GM12875 (cell line): ENCODE measurements around the gene SCAMP2.

Experiments used
- H3K4me3 ChIP-seq: one replicate; pipeline ENCODE4 v1.5.1; 2011; ENCODE audit warnings: low read depth, low read length, control low read depth
- TF ChIP-seq, protein P1 (sequence below): IDR thresholded peaks from 2 replicates; pipeline ENCODE4 v1.5.1; 2011; ENCODE audit warnings: low read depth, mild to moderate bottlenecking, control low read depth, inconsistent platforms, low read length, moderate library complexity, borderline replicate concordance; ENCODE audit not compliant: insufficient read depth

The SCAMP2 gene

DNA sequence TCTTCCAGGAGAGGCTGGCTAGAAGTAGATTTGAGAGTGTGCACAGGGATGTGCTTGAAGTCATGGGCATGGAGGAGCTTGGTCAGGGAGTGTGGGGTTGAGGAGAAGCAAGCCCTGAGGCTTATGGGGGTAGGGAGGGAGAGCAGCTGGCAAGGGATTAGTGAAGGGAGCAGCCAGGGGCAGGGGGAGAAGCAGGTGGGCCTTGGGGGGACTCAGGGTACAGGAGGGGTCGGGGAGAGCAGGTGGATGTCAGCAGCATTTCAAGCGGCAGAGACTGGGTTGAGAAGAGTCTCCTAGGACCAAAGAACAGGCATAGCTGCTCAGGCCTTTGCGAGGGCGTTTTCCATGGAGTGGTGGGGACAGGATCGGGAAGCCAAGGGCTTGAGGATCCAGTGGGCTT is 63.9 kb downstream of the SCAMP2 start:
- TF ChIP-seq, protein P1, sequence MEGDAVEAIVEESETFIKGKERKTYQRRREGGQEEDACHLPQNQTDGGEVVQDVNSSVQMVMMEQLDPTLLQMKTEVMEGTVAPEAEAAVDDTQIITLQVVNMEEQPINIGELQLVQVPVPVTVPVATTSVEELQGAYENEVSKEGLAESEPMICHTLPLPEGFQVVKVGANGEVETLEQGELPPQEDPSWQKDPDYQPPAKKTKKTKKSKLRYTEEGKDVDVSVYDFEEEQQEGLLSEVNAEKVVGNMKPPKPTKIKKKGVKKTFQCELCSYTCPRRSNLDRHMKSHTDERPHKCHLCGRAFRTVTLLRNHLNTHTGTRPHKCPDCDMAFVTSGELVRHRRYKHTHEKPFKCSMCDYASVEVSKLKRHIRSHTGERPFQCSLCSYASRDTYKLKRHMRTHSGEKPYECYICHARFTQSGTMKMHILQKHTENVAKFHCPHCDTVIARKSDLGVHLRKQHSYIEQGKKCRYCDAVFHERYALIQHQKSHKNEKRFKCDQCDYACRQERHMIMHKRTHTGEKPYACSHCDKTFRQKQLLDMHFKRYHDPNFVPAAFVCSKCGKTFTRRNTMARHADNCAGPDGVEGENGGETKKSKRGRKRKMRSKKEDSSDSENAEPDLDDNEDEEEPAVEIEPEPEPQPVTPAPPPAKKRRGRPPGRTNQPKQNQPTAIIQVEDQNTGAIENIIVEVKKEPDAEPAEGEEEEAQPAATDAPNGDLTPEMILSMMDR = no peak
- H3K4me3 ChIP-seq = no peak overlapping the region

DNA sequence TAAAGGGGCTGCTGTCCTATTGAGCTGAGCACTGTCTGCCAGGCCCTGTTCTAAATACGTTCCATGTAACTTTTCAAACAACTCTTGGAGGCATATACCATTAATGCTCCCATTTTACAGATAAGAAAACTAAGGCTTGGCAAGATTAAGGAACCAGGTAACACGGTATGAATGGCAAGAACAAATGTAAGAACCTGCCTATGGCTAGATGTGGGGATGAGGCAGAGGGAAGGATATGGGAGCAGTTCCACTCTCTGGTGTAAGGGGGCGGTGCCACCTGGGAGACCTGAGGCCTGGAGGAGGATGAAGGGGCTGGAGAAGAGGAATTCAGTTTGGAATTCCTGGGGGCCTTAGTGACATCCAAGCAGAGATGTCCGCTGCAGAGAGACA is 64.3 kb downstream of the SCAMP2 start:
- TF ChIP-seq, protein P1 = no peak; the same call in 1 of the 2 replicates
- H3K4me3 ChIP-seq = no peak overlapping the region

DNA sequence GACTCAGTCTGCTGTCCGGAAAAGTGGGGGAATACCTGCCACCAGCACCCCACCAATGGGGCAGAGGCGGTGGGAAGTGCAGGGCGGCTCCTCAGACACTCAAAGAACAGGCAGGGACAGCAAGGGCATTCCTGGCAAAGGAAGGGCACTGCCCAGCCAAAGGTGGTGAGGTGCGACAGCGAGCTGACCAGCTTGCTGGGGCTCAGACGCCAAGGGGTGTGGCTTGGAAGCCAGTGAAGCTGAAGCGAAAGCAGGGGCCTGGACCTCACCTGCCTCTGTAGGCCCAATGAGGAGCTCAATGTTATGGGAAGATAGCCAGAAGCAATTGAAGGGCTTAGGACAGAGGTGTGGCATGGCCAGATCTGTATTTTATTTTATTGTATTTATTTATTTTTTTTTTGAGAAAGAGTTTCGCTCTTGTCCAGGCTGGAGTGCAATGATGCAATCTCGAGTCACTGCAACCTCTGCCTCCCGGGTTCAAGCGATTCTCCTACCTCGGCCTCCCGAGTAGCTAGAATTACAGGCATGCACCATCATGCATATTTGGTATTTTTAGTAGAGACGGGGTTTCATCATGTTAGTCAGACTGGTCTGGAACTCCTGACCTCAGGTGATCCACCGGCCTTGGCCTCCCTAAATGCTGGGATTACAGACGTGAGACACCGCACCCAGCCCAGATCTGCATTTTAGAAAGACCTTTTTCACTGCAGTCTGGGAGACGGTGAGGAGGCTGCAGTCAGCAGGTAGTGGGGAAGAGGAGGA is 64.9 kb downstream of the SCAMP2 start:
- TF ChIP-seq, protein P1 = no peak

DNA sequence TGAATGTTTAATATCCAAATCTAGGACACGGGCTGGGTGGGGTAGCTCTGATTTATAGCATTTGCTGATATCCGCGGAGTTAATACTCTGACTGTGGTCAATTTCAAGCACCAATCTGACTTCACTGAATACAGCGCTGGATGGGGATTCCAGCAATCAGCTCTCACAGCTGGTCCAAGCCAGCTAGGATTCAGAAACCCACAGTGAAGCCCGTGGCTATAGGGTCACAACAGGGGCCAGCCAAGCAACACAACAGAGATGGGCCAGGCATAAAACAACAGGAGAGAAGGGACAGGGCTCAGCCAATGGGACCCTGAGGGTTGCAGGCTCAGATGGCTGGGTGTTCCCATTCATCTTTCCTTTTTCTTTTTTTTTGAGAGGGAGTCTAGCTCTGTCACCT is 65.9 kb downstream of the SCAMP2 start:
- H3K4me3 ChIP-seq = no peak overlapping the region
- TF ChIP-seq, protein P1 = no peak

More for the DNA sequence above, 64.9 kb downstream of the SCAMP2 start:
- no peak overlapping the region for H3K4me3 ChIP-seq

DNA sequence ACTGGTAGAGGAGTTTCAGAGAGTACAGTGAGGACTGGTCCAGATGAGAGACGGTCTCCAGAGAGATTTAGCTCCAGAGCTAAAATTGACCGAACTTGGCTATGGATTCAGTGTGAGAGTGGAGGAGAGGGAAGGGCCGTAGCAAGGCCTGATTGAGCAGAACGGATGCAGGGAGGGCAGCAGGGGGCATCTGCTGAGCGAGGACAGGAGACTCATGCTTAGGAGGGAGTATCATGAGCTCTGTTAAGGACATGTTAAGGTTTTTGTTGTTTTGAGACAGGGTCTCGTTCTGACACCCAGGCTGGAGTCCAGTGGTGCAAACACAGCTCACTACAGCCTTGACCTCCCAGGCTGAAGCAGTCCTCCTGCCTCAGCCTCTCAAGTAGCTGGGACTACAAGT is 68.2 kb downstream of the SCAMP2 start:
- no peak overlapping the region for H3K4me3 ChIP-seq
- TF ChIP-seq, protein P1 = no peak

DNA sequence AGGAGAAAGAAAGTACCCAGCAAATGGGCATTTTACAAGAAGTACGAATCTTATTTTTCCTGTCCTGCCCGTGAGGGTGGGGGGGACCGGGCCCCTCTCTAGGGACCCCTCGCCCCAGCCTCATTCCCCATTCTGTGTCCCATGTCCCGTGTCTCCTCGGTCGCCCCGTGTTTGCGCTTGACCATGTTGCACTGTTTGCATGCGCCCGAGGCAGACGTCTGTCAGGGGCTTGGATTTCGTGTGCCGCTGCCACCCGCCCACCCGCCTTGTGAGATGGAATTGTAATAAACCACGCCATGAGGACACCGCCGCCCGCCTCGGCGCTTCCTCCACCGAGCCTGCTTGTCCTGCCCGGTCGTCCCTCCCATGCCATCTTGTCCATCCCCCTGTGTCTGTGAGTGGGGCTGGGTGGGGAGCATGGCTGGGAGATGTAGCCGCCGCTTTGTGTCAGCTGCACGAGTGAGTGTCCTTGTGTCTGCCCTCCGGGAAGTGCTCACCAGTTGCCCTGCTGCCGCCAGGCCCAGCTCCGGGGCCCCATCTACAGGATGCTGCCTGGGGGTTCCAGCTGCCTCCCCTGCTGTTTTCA is 70.2 kb downstream of the SCAMP2 start:
- TF ChIP-seq, protein P1 = no peak
- no peak overlapping the region for H3K4me3 ChIP-seq

DNA sequence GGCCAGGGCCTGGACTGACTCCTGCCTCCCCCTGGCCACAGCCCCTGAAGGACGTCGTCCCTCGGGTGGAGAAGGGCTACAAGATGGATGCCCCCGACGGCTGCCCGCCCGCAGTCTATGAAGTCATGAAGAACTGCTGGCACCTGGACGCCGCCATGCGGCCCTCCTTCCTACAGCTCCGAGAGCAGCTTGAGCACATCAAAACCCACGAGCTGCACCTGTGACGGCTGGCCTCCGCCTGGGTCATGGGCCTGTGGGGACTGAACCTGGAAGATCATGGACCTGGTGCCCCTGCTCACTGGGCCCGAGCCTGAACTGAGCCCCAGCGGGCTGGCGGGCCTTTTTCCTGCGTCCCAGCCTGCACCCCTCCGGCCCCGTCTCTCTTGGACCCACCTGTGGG is 70.9 kb downstream of the SCAMP2 start:
- H3K4me3 ChIP-seq = no peak overlapping the region
- TF ChIP-seq, protein P1 = no peak
